Measurements from ENCODE around the gene RAMP3. TPM values are rescaled to one million over a fixed set of nuclear protein-coding genes. Genes with fewer than 3 reads are reported as not detected.
"Not testable (repeated sequence)": the region's sequence is repeated elsewhere in the genome, so short reads cannot be mapped to it uniquely, and the experiment has no call there.

The RAMP3 gene
- total RNA-seq = 4.7 TPM

- DNase-seq = no peak
Observed at GRCh38 chr7:45157653-45158401, at the start of gene RAMP3. RAMP3 (plus strand) TSS chr7:45157791; CDS start chr7:45157829, 38 bp downstream.

GRCh38 chr7:45108863-45109262, 48.7 kb upstream of the RAMP3 start:
- no peak for DNase-seq

- DNase-seq = peak; percentile 83
Observed at GRCh38 chr7:45111298-45112223, 46.0 kb upstream of the RAMP3 start, which contains the start of gene TBRG4. TBRG4 (minus strand) TSS chr7:45111697; CDS start chr7:45109237, 2,460 bp downstream.

- no peak for DNase-seq
Observed at GRCh38 chr7:45112648-45113047, 44.9 kb upstream of the RAMP3 start.

GRCh38 chr7:45114257-45114656, 43.3 kb upstream of the RAMP3 start:
- not testable (repeated sequence) for DNase-seq

- DNase-seq = no peak
Observed at GRCh38 chr7:45114926-45115325, 42.7 kb upstream of the RAMP3 start.

- DNase-seq = no peak
Observed at GRCh38 chr7:45116048-45116447, 41.5 kb upstream of the RAMP3 start.

- DNase-seq = no peak
Observed at GRCh38 chr7:45117582-45117981, 40.0 kb upstream of the RAMP3 start.

GRCh38 chr7:45118292-45118691, 39.3 kb upstream of the RAMP3 start:
- DNase-seq = no peak

- no peak for DNase-seq
Observed at GRCh38 chr7:45118889-45119331, 38.7 kb upstream of the RAMP3 start.

- no peak for DNase-seq
Observed at GRCh38 chr7:45119550-45119949, 38.0 kb upstream of the RAMP3 start.

GRCh38 chr7:45122975-45123860, 34.4 kb upstream of the RAMP3 start:
- DNase-seq = no peak

- DNase-seq = no peak
Observed at GRCh38 chr7:45123913-45124710, 33.5 kb upstream of the RAMP3 start.

GRCh38 chr7:45125193-45125904, 32.2 kb upstream of the RAMP3 start:
- no peak for DNase-seq

GRCh38 chr7:45126201-45126600, 31.4 kb upstream of the RAMP3 start:
- no peak for DNase-seq

- DNase-seq = no peak
Observed at GRCh38 chr7:45126920-45127319, 30.7 kb upstream of the RAMP3 start.

- DNase-seq = no peak
Observed at GRCh38 chr7:45129181-45129800, 28.3 kb upstream of the RAMP3 start.

GRCh38 chr7:45129906-45130305, 27.7 kb upstream of the RAMP3 start:
- DNase-seq = no peak

GRCh38 chr7:45130910-45131309, 26.7 kb upstream of the RAMP3 start:
- no peak for DNase-seq

- no peak for DNase-seq
Observed at GRCh38 chr7:45131891-45132290, 25.7 kb upstream of the RAMP3 start.
